Measurements from ENCODE around the gene SUN1. TPM values are rescaled to one million over a fixed set of nuclear protein-coding genes. Genes with fewer than 3 reads are reported as not detected.

SUN1 gene
- total and polyA plus RNA-seq, 2 experiments from 2014 or later: 63.3 to 145 TPM

GRCh38 chr7:915291-916218 lies 83.3 kb downstream of the SUN1 start:
- ATAC-seq (no peak), DNase-seq (ENCODE audit: low spot score) (no peak)
- Histone ChIP-seq H3K79me2 (replicated peaks; ENCODE audit: insufficient read depth) (no peaks in the 10 kb centered on the region), H3K27ac (ENCODE audit: low read depth) (no peak overlapping the region), H3K4me2 (no peak overlapping the region), H3K4me3 (no peak overlapping the region), H3K9me2 (ENCODE audit: insufficient read depth) (no peaks in the 10 kb centered on the region), H3K36me3 (ENCODE audit: insufficient read depth) (no peaks in the 10 kb centered on the region), H2AFZ (no peak overlapping the region), H4K20me1 (replicated peaks; ENCODE audit: insufficient read depth) (no peaks in the 10 kb centered on the region), H3F3A (replicated peaks; ENCODE audit: low read depth) (no peaks in the 10 kb centered on the region), H3K4me1 (ENCODE audit: insufficient read depth) (no peaks in the 10 kb centered on the region), H3K27me3 (ENCODE audit: insufficient read depth) (no peaks in the 10 kb centered on the region)
- no peaks in the 10 kb centered on the region; the same call in 1 of the 3 replicates for H3K4me1 Mint-ChIP-seq
- H3K27ac Mint-ChIP-seq: no peak overlapping the region
- H3K4me3 Mint-ChIP-seq: no peak overlapping the region
- no peaks in the 10 kb centered on the region for H3K36me3 Mint-ChIP-seq (ENCODE audit: low read depth)
- no peaks in the 10 kb centered on the region for H3K9me3 Mint-ChIP-seq
- TF ChIP-seq POLR2AphosphoS5 (IDR thresholded peaks at IDR 0.05; ENCODE audit: low read depth) (no peak), EZH2phosphoT487 (IDR thresholded peaks at IDR 0.05; ENCODE audit: unreplicated experiment) (no peak), JUNB (IDR thresholded peaks at IDR 0.05; ENCODE audit: unreplicated experiment) (no peak), STAT1 (IDR thresholded peaks at IDR 0.05; ENCODE audit: unreplicated experiment) (no peak)
- TF ChIP-seq, protein P1, sequence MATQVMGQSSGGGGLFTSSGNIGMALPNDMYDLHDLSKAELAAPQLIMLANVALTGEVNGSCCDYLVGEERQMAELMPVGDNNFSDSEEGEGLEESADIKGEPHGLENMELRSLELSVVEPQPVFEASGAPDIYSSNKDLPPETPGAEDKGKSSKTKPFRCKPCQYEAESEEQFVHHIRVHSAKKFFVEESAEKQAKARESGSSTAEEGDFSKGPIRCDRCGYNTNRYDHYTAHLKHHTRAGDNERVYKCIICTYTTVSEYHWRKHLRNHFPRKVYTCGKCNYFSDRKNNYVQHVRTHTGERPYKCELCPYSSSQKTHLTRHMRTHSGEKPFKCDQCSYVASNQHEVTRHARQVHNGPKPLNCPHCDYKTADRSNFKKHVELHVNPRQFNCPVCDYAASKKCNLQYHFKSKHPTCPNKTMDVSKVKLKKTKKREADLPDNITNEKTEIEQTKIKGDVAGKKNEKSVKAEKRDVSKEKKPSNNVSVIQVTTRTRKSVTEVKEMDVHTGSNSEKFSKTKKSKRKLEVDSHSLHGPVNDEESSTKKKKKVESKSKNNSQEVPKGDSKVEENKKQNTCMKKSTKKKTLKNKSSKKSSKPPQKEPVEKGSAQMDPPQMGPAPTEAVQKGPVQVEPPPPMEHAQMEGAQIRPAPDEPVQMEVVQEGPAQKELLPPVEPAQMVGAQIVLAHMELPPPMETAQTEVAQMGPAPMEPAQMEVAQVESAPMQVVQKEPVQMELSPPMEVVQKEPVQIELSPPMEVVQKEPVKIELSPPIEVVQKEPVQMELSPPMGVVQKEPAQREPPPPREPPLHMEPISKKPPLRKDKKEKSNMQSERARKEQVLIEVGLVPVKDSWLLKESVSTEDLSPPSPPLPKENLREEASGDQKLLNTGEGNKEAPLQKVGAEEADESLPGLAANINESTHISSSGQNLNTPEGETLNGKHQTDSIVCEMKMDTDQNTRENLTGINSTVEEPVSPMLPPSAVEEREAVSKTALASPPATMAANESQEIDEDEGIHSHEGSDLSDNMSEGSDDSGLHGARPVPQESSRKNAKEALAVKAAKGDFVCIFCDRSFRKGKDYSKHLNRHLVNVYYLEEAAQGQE (IDR thresholded peaks at IDR 0.05; ENCODE audit: unreplicated experiment): no peak
- TF ChIP-seq, protein P2, sequence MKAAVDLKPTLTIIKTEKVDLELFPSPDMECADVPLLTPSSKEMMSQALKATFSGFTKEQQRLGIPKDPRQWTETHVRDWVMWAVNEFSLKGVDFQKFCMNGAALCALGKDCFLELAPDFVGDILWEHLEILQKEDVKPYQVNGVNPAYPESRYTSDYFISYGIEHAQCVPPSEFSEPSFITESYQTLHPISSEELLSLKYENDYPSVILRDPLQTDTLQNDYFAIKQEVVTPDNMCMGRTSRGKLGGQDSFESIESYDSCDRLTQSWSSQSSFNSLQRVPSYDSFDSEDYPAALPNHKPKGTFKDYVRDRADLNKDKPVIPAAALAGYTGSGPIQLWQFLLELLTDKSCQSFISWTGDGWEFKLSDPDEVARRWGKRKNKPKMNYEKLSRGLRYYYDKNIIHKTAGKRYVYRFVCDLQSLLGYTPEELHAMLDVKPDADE (IDR thresholded peaks at IDR 0.05): no peak
- TF ChIP-seq, protein P3, sequence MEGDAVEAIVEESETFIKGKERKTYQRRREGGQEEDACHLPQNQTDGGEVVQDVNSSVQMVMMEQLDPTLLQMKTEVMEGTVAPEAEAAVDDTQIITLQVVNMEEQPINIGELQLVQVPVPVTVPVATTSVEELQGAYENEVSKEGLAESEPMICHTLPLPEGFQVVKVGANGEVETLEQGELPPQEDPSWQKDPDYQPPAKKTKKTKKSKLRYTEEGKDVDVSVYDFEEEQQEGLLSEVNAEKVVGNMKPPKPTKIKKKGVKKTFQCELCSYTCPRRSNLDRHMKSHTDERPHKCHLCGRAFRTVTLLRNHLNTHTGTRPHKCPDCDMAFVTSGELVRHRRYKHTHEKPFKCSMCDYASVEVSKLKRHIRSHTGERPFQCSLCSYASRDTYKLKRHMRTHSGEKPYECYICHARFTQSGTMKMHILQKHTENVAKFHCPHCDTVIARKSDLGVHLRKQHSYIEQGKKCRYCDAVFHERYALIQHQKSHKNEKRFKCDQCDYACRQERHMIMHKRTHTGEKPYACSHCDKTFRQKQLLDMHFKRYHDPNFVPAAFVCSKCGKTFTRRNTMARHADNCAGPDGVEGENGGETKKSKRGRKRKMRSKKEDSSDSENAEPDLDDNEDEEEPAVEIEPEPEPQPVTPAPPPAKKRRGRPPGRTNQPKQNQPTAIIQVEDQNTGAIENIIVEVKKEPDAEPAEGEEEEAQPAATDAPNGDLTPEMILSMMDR (conservative IDR thresholded peaks at IDR 0.05; ENCODE audit: low read depth in 2 of 2): no peak
- peaks cover 13% of the 10 kb centered on the region for H3K27me3 Mint-ChIP-seq (ENCODE audit: insufficient read depth, low read depth, poor library complexity)

Measured in GM23338 (cell line).